Hepatocyte (in vitro differentiated cells): ENCODE measurements around the gene METTL13. TPM values are rescaled to one million over a fixed set of nuclear protein-coding genes. Genes with fewer than 3 reads are reported as not detected.
A peak's percentile ranks its signal among the peaks of the same experiment; 100 is the strongest.

Experiments used
- DNase-seq: peaks from one replicate; pipeline ENCODE4 v3.0.0-alpha.2; 2016; ENCODE audit warnings: low spot score
- H2AFZ ChIP-seq: fragments of 200-600 bp; sonication (generic); 2 replicates; pipeline ENCODE4 v1.6.0; 2016; ENCODE audit warnings: antibody characterized with exemption, mild to moderate bottlenecking
- H3K27ac ChIP-seq: fragments of 200-600 bp; sonication (generic); 2 replicates; pipeline ENCODE4 v1.5.1; 2016; ENCODE audit warnings: mild to moderate bottlenecking
- H3K27me3 ChIP-seq: fragments of 200-600 bp; sonication (generic); 2 replicates; pipeline ENCODE4 v1.6.1; 2016
- H3K36me3 ChIP-seq: fragments of 200-600 bp; sonication (generic); replicated peaks from 2 replicates; pipeline ENCODE4 v1.5.1; 2016; ENCODE audit warnings: low read depth; ENCODE audit not compliant: insufficient read depth
- H3K4me1 ChIP-seq: fragments of 200-600 bp; sonication (generic); 2 replicates; pipeline ENCODE4 v1.5.1; 2016; ENCODE audit warnings: mild to moderate bottlenecking, moderate library complexity; ENCODE audit not compliant: insufficient read depth
- H3K4me2 ChIP-seq: fragments of 200-600 bp; sonication (generic); 2 replicates; pipeline ENCODE4 v1.6.0; 2016
- H3K4me3 ChIP-seq: fragments of 200-600 bp; sonication (generic); 2 replicates; pipeline ENCODE4 v1.5.1; 2016; ENCODE audit warnings: mild to moderate bottlenecking
- H3K79me2 ChIP-seq: fragments of 200-600 bp; sonication (generic); 2 replicates; pipeline ENCODE4 v1.6.0; 2017; ENCODE audit warnings: mild to moderate bottlenecking
- H3K9me2 ChIP-seq: fragments of 200-600 bp; sonication (generic); replicated peaks from 2 replicates; pipeline ENCODE4 v1.6.0; 2017; ENCODE audit warnings: mild to moderate bottlenecking; ENCODE audit not compliant: insufficient read depth
- H3K9me3 ChIP-seq: fragments of 200-600 bp; sonication (generic); 2 replicates; pipeline ENCODE4 v1.5.1; 2016; ENCODE audit warnings: low read depth, mild to moderate bottlenecking
- H4K20me1 ChIP-seq: fragments of 200-600 bp; sonication (generic); 2 replicates; pipeline ENCODE4 v1.6.0; 2016; ENCODE audit warnings: mild to moderate bottlenecking; ENCODE audit not compliant: insufficient read depth, poor library complexity, severe bottlenecking
- EZH2 ChIP-seq: fragments of 200-600 bp; sonication (generic); IDR thresholded peaks from 2 replicates; pipeline ENCODE4 v1.6.1; 2016; ENCODE audit warnings: antibody characterized with exemption, mild to moderate bottlenecking, borderline replicate concordance
- EZH2phosphoT487 ChIP-seq: fragments of 200-600 bp; sonication (generic); IDR thresholded peaks from one replicate; pipeline ENCODE4 v1.6.1; 2018; ENCODE audit warnings: antibody characterized with exemption, mild to moderate bottlenecking, low read depth, moderate library complexity; ENCODE audit not compliant: unreplicated experiment, severe bottlenecking
- WGBS: methylation state at CpG from one replicate; pipeline ENCODE4 v1.1.6; 2016; ENCODE audit warnings: low lambda C conversion rate; ENCODE audit errors: missing lambda C conversion rate; 5-methylcytosine and 5-hydroxymethylcytosine counted together
- polyA plus RNA-seq: library from polyadenylated mRNA; unstranded; fragments of >200 nt; fragmentation: Nextera tagmentation; extraction: Ambion mirVana; gene quantifications from 2 replicates; pipeline ENCODE4 v1.2.1, GENCODE V29; 2016
- total RNA-seq: library from RNA; depleted of rRNA; stranded (reverse); fragments of >200 nt; gene quantifications from 2 replicates; pipeline ENCODE4 v1.2.3, GENCODE V29; 2014
- TF ChIP-seq, protein P1 (sequence below): fragments of 200-600 bp; sonication (generic); IDR thresholded peaks from 2 replicates; pipeline ENCODE4 v1.5.1; 2016; ENCODE audit warnings: antibody characterized with exemption, mild to moderate bottlenecking; ENCODE audit not compliant: poor library complexity

The METTL13 gene, protein sequence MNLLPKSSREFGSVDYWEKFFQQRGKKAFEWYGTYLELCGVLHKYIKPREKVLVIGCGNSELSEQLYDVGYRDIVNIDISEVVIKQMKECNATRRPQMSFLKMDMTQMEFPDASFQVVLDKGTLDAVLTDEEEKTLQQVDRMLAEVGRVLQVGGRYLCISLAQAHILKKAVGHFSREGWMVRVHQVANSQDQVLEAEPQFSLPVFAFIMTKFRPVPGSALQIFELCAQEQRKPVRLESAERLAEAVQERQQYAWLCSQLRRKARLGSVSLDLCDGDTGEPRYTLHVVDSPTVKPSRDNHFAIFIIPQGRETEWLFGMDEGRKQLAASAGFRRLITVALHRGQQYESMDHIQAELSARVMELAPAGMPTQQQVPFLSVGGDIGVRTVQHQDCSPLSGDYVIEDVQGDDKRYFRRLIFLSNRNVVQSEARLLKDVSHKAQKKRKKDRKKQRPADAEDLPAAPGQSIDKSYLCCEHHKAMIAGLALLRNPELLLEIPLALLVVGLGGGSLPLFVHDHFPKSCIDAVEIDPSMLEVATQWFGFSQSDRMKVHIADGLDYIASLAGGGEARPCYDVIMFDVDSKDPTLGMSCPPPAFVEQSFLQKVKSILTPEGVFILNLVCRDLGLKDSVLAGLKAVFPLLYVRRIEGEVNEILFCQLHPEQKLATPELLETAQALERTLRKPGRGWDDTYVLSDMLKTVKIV
- total RNA-seq (18.9 and 24.4 TPM in 2 replicates), polyA plus RNA-seq (19.5 and 24.0 TPM in 2 replicates)

DNA sequence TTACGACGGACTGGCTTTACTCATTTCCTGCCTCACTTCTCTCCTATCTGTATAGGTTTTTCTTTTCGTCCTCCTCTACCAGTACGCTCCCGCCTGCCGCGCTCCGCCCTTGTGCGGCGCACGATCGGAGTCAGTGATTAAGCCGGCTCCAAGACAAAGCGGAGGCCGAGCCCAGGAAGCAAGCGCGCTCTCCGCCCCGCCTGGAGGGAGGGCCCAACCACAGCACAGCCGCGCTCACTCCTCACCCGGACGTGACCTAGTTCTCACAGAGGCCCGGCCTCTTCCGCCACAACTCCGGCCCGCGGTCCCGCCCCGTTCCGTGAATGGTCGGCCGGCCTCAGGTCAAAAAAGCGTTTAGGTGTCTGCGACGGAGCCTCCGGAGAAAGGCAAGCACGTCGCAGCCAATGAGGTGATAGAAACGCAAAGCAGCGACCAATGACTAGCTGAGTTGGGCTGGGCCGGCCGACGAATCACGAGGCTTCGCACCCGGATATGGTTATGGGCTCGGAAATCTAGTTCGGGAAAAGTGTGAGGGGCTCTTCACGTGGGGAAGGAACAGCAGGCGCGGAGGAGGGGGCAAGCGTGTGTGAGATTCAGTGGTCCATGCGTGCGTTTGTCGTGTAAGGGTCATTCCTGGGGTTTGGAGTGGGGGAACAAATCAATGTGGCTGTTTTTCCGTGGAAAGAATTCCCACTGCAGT, at the start of gene METTL13:
Gene METTL13, plus strand, starts transcription at position 485 of the 700 bp plus-strand sequence. CDS start 308 bp downstream, outside the sequence.
- TF ChIP-seq EZH2 (no peak), EZH2phosphoT487 (no peak)
- TF ChIP-seq, protein P1, sequence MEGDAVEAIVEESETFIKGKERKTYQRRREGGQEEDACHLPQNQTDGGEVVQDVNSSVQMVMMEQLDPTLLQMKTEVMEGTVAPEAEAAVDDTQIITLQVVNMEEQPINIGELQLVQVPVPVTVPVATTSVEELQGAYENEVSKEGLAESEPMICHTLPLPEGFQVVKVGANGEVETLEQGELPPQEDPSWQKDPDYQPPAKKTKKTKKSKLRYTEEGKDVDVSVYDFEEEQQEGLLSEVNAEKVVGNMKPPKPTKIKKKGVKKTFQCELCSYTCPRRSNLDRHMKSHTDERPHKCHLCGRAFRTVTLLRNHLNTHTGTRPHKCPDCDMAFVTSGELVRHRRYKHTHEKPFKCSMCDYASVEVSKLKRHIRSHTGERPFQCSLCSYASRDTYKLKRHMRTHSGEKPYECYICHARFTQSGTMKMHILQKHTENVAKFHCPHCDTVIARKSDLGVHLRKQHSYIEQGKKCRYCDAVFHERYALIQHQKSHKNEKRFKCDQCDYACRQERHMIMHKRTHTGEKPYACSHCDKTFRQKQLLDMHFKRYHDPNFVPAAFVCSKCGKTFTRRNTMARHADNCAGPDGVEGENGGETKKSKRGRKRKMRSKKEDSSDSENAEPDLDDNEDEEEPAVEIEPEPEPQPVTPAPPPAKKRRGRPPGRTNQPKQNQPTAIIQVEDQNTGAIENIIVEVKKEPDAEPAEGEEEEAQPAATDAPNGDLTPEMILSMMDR, result no peak
- H3K9me3 ChIP-seq, result no peaks in the 10 kb centered on the region
- peak within 1 kb of the TSS; percentile 23 for H3K4me3 ChIP-seq
- WGBS, result under 1% methylated on average over 57 of the region's 57 CpGs
- H4K20me1 ChIP-seq, result no peaks in the 10 kb centered on the region
- no peaks in the 10 kb centered on the region for H3K36me3 ChIP-seq
- H3K79me2 ChIP-seq, result peaks cover 28% of the 10 kb centered on the region
- peak within 1 kb of the TSS; percentile 72 for H3K27ac ChIP-seq
- H3K27me3 ChIP-seq, result no peaks in the 10 kb centered on the region
- H3K4me1 ChIP-seq, result no peaks in the 10 kb centered on the region
- H3K9me2 ChIP-seq, result no peaks in the 10 kb centered on the region
- H3K4me2 ChIP-seq, result peak within 1 kb of the TSS; percentile 93
- peak within 1 kb of the TSS; percentile 60 for H2AFZ ChIP-seq
- DNase-seq, result peak; percentile 99

DNA sequence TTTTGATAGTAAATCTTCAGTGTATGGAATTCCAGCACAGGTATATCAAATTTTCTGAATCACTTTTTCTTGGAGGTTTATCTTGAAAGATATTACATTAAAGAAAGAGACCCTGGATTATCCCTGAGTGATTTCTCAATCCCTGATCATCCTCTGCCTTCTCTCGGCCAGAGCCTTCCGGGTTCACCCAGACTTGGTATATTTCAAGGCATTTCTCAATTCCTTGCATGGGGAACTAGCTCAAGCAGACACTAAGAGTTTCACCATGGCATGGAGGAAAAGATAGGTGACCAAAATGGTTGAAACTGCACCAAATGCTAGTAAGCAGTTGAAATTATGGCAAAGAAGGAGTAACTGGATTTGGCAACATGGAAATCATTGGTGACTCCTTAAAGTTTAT, 45.3 kb upstream of the METTL13 start:
- no peaks in the 10 kb centered on the region for H4K20me1 ChIP-seq
- no peaks in the 10 kb centered on the region for H3K9me2 ChIP-seq
- H3K4me3 ChIP-seq, result no peak overlapping the region
- H3K9me3 ChIP-seq, result no peaks in the 10 kb centered on the region
- WGBS, result 98% methylated on average over 2 of the region's 2 CpGs
- DNase-seq, result no peak
- H3K79me2 ChIP-seq, result peaks cover 10% of the 10 kb centered on the region
- TF ChIP-seq, protein P1, result no peak
- TF ChIP-seq EZH2 (no peak), EZH2phosphoT487 (no peak)
- no peak overlapping the region for H2AFZ ChIP-seq
- H3K27ac ChIP-seq, result no peak overlapping the region
- H3K4me1 ChIP-seq, result no peaks in the 10 kb centered on the region
- H3K27me3 ChIP-seq, result no peaks in the 10 kb centered on the region
- H3K36me3 ChIP-seq, result no peaks in the 10 kb centered on the region
- H3K4me2 ChIP-seq, result no peak overlapping the region

DNA sequence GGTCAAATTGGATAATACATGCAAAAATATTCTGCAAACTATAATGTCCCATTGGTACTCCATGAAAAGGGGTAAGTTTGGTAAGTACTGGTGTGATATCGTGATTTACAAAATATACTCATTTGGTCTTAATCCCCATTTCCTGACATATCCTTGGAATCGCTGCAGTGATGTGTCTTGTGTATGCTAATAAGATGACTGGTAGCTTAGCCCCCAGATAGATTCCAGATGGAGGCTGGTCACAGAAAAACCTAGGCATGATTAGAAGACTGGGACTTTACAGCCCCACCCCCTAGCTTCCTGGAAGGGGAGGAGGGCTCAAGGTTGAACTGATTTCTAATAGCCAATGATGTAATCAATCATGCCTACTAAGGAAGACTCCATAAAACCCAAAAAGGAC, 42.5 kb upstream of the METTL13 start:
- no peak for DNase-seq
- WGBS, result 60% methylated on average over 2 of the region's 2 CpGs
- Histone ChIP-seq H3K9me3 (no peaks in the 10 kb centered on the region), H3K36me3 (no peaks in the 10 kb centered on the region), H4K20me1 (no peaks in the 10 kb centered on the region), H3K27me3 (no peaks in the 10 kb centered on the region), H3K4me1 (no peaks in the 10 kb centered on the region), H3K4me2 (no peak overlapping the region), H3K79me2 (peaks cover 10% of the 10 kb centered on the region), H3K27ac (no peak overlapping the region), H3K4me3 (no peak overlapping the region), H2AFZ (no peak overlapping the region), H3K9me2 (no peaks in the 10 kb centered on the region)
- TF ChIP-seq, protein P1, result no peak
